Measurements from ENCODE around the gene TAS1R3. TPM values are rescaled to one million over a fixed set of nuclear protein-coding genes. Genes with fewer than 3 reads are reported as not detected.

Gene TAS1R3
- total RNA-seq, 4 donors from 2014 or later, result 0.21 to 1.2 (median 0.63) TPM

- Histone ChIP-seq H3K9me3 (no peaks in the 10 kb centered on the region), H3K4me3 (no peak overlapping the region), H3K4me1 (no peaks in the 10 kb centered on the region), H3K27ac (no peak overlapping the region), H3K27me3 (peaks cover 0 to 23% of the 10 kb centered on the region in 2 donors), H3K36me3 (no peaks in the 10 kb centered on the region)
- 81 to 82% methylated on average over 22 to 29 of the region's 32 CpGs for WGBS, 2 donors
- no peak for DNase-seq (ENCODE audit: low spot score in 2 of 2)
- TF ChIP-seq, protein P1, sequence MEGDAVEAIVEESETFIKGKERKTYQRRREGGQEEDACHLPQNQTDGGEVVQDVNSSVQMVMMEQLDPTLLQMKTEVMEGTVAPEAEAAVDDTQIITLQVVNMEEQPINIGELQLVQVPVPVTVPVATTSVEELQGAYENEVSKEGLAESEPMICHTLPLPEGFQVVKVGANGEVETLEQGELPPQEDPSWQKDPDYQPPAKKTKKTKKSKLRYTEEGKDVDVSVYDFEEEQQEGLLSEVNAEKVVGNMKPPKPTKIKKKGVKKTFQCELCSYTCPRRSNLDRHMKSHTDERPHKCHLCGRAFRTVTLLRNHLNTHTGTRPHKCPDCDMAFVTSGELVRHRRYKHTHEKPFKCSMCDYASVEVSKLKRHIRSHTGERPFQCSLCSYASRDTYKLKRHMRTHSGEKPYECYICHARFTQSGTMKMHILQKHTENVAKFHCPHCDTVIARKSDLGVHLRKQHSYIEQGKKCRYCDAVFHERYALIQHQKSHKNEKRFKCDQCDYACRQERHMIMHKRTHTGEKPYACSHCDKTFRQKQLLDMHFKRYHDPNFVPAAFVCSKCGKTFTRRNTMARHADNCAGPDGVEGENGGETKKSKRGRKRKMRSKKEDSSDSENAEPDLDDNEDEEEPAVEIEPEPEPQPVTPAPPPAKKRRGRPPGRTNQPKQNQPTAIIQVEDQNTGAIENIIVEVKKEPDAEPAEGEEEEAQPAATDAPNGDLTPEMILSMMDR (IDR thresholded peaks at IDR 0.05), result no peak
- TF ChIP-seq EP300 (IDR thresholded peaks at IDR 0.05), result no peak
- no peak for TF ChIP-seq POLR2A (IDR thresholded peaks at IDR 0.05)
Measured at GRCh38 chr1:1284221-1285101, 46.6 kb upstream of the TAS1R3 start.

GRCh38 chr1:1285102-1285571 is 45.9 kb upstream of the TAS1R3 start:
- Histone ChIP-seq H3K27ac (no peak overlapping the region), H3K9me3 (no peaks in the 10 kb centered on the region), H3K27me3 (peaks cover 0 to 23% of the 10 kb centered on the region in 2 donors), H3K4me3 (no peak overlapping the region), H3K36me3 (no peaks in the 10 kb centered on the region), H3K4me1 (peaks cover 0 to under 1% (median 0%) of the 10 kb centered on the region in 4 donors)
- no peak for DNase-seq (ENCODE audit: low spot score in 2 of 2)
- TF ChIP-seq POLR2A (IDR thresholded peaks at IDR 0.05), result no peak
- TF ChIP-seq, protein P1 (IDR thresholded peaks at IDR 0.05), result no peak
- no peak for TF ChIP-seq EP300 (IDR thresholded peaks at IDR 0.05)
- 84 to 87% methylated on average over 6 to 15 of the region's 22 CpGs for WGBS, 2 donors

- Histone ChIP-seq H3K4me1 (peaks cover 0 to 7% (median 0%) of the 10 kb centered on the region in 4 donors), H3K36me3 (no peaks in the 10 kb centered on the region), H3K9me3 (no peaks in the 10 kb centered on the region), H3K27ac (no peak overlapping the region), H3K27me3 (peaks cover 0 to 23% of the 10 kb centered on the region in 2 donors), H3K4me3 (no peak overlapping the region)
- TF ChIP-seq POLR2A (IDR thresholded peaks at IDR 0.05) (no peak), EP300 (IDR thresholded peaks at IDR 0.05) (no peak)
- TF ChIP-seq, protein P1 (IDR thresholded peaks at IDR 0.05), result no peak
- WGBS, 2 donors, result 69 to 80% methylated on average over 26 to 31 of the region's 37 CpGs
- no peak for DNase-seq (ENCODE audit: low spot score in 2 of 2)
Measured at GRCh38 chr1:1285611-1286311, 45.3 kb upstream of the TAS1R3 start.

- Histone ChIP-seq H3K27me3 (peaks cover 0 to 23% of the 10 kb centered on the region in 2 donors), H3K4me3 (no peak overlapping the region), H3K36me3 (no peaks in the 10 kb centered on the region), H3K4me1 (peaks cover 0 to 15% (median 3%) of the 10 kb centered on the region in 4 donors), H3K27ac (no peak overlapping the region), H3K9me3 (no peaks in the 10 kb centered on the region)
- no peak for TF ChIP-seq EP300 (IDR thresholded peaks at IDR 0.05)
- TF ChIP-seq, protein P1 (IDR thresholded peaks at IDR 0.05), result no peak
- no peak for DNase-seq (ENCODE audit: low spot score in 2 of 2)
- WGBS, 2 donors, result 53 to 55% methylated on average over 25 to 43 of the region's 50 CpGs
Measured at GRCh38 chr1:1286313-1287261, 44.5 kb upstream of the TAS1R3 start.
